Gastrocnemius medialis (tissue), 4 donors: ENCODE results near the gene WASF1. TPM values are rescaled to one million over a fixed set of nuclear protein-coding genes. Genes with fewer than 3 reads are reported as not detected.

Source experiments
- ATAC-seq, 2 donors: fragments of 150-250 bp; one replicate each; pipeline ENCODE4 v1.9.1; 2016
- DNase-seq, 2 donors: peaks; one replicate each; pipeline ENCODE4 v3.0.0-alpha.2; 2019
- H3K27ac ChIP-seq, 4 donors: fragments of 200-600 bp; sonication (generic); 1 replicate in 1 of 4; 2 replicates in 3 of 4; pipeline ENCODE4 v1.5.1; 2016 to 2018; ENCODE audit warnings: mild to moderate bottlenecking in 2 of 4, moderate library complexity in 1 of 4
- H3K27me3 ChIP-seq, 3 donors: fragments of 200-600 bp; sonication (generic) in 2 of 3; 1 replicate in 1 of 3; 2 replicates in 2 of 3; pipeline versions ENCODE4 v1.5.1 to v1.6.0; 2016 to 2019; ENCODE audit warnings: mild to moderate bottlenecking in 1 of 3, moderate library complexity in 1 of 3
- H3K36me3 ChIP-seq, 2 donors: fragments of 200-600 bp; sonication (generic) in 1 of 2; one replicate each; pipeline ENCODE4 v1.5.1; 2017 to 2018
- H3K4me1 ChIP-seq, 2 donors: fragments of 200-600 bp; sonication (generic) in 1 of 2; one replicate each; pipeline ENCODE4 v1.5.1; 2016 to 2017; ENCODE audit warnings: mild to moderate bottlenecking in 2 of 2
- H3K4me3 ChIP-seq, 4 donors: fragments of 200-600 bp; sonication (generic) in 3 of 4; 1 replicate in 1 of 4; 2 replicates in 3 of 4; pipeline ENCODE4 v1.5.1; 2016 to 2019; ENCODE audit warnings: mild to moderate bottlenecking in 2 of 4
- H3K9me3 ChIP-seq, 3 donors: fragments of 200-600 bp; sonication (generic) in 2 of 3; 1 replicate in 1 of 3; 2 replicates in 2 of 3; pipeline ENCODE4 v1.5.1; 2016 to 2019
- POLR2A ChIP-seq, 2 donors: fragments of 450-650 bp; IDR thresholded peaks; one replicate each; pipeline ENCODE4 v1.6.1; 2017; ENCODE audit warnings: antibody characterized with exemption in 2 of 2, mild to moderate bottlenecking in 2 of 2, moderate library complexity in 2 of 2
- in situ Hi-C, 4 donors: fragments of 200-750 bp; cut with MboI; loops; one replicate each; pipeline versions ENCODE4 v1.15.0 to v1.8.0; 2017; ENCODE audit warnings: low sequenced_read_pairs in 4 of 4
- intact Hi-C: fragments of 100-400 bp; cut with DNase I; formaldehyde crosslinking; loops from one replicate; pipeline ENCODE4 v1.15.1; 2023; ENCODE audit warnings: low total_unique reads
- total RNA-seq, 4 donors: library from RNA; depleted of rRNA; stranded (reverse); fragments of >200 nt; gene quantifications; one replicate each; pipeline versions ENCODE4 v1.1.0 to v1.2.3, GENCODE V29; 2016
- TF ChIP-seq, protein P1 (sequence below), 5 experiments: fragments of 450-650 bp in 3 of 5; fragments of 200-600 bp in 2 of 5; sonication (generic) in 2 of 5; IDR thresholded peaks in 4 of 5; conservative IDR thresholded peaks in 1 of 5; 1 replicate in 4 of 5; 2 replicates in 1 of 5; pipeline ENCODE4 v1.5.1; 2016 to 2019; ENCODE audit warnings: antibody characterized with exemption in 5 of 5, mild to moderate bottlenecking in 3 of 5, moderate library complexity in 3 of 5

The WASF1 gene
- total RNA-seq, 4 donors from 2014 or later: 0.41 to 2.7 (median 1.4) TPM

GRCh38 chr6:110098511-110099116 lies 80.9 kb downstream of the WASF1 start:
- no peaks in the 10 kb centered on the region for H3K36me3 ChIP-seq
- no peak overlapping the region for H3K27ac ChIP-seq
- no peak for ATAC-seq
- DNase-seq: no peak
- peaks cover 0 to 3% of the 10 kb centered on the region in 2 donors for H3K4me1 ChIP-seq
- H3K9me3 ChIP-seq: no peaks in the 10 kb centered on the region
- in situ Hi-C loops: no loop called here
- intact Hi-C loops: no loop called here
- no peak for TF ChIP-seq POLR2A (IDR thresholded peaks at IDR 0.05)
- TF ChIP-seq, protein P1, sequence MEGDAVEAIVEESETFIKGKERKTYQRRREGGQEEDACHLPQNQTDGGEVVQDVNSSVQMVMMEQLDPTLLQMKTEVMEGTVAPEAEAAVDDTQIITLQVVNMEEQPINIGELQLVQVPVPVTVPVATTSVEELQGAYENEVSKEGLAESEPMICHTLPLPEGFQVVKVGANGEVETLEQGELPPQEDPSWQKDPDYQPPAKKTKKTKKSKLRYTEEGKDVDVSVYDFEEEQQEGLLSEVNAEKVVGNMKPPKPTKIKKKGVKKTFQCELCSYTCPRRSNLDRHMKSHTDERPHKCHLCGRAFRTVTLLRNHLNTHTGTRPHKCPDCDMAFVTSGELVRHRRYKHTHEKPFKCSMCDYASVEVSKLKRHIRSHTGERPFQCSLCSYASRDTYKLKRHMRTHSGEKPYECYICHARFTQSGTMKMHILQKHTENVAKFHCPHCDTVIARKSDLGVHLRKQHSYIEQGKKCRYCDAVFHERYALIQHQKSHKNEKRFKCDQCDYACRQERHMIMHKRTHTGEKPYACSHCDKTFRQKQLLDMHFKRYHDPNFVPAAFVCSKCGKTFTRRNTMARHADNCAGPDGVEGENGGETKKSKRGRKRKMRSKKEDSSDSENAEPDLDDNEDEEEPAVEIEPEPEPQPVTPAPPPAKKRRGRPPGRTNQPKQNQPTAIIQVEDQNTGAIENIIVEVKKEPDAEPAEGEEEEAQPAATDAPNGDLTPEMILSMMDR (IDR thresholded peaks at IDR 0.05 in 4 of 5, conservative IDR thresholded peaks at IDR 0.05 in 1 of 5): no peak
- no peaks in the 10 kb centered on the region for H3K27me3 ChIP-seq
- H3K4me3 ChIP-seq: no peak overlapping the region

GRCh38 chr6:110097443-110097842 lies 82.0 kb downstream of the WASF1 start:
- DNase-seq: no peak
- H3K9me3 ChIP-seq: no peaks in the 10 kb centered on the region
- peaks cover 0 to 3% of the 10 kb centered on the region in 2 donors for H3K4me1 ChIP-seq
- no peak overlapping the region for H3K4me3 ChIP-seq
- in situ Hi-C loops (no loop called here), intact Hi-C loops (no loop called here)
- no peaks in the 10 kb centered on the region for H3K36me3 ChIP-seq
- ATAC-seq: no peak
- H3K27ac ChIP-seq: peak overlapping the region in 1 of 4 donors; percentile 26
- TF ChIP-seq, protein P1 (IDR thresholded peaks at IDR 0.05 in 4 of 5, conservative IDR thresholded peaks at IDR 0.05 in 1 of 5): no peak
- TF ChIP-seq POLR2A (IDR thresholded peaks at IDR 0.05): no peak
- H3K27me3 ChIP-seq: no peaks in the 10 kb centered on the region

- TF ChIP-seq, protein P1 (IDR thresholded peaks at IDR 0.05 in 4 of 5, conservative IDR thresholded peaks at IDR 0.05 in 1 of 5): no peak
- no peak for TF ChIP-seq POLR2A (IDR thresholded peaks at IDR 0.05)
- Histone ChIP-seq H3K4me1 (peaks cover 0 to 3% of the 10 kb centered on the region in 2 donors), H3K27me3 (no peaks in the 10 kb centered on the region), H3K27ac (peak overlapping the region in 1 of 4 donors; percentile 15), H3K4me3 (no peak overlapping the region), H3K9me3 (no peaks in the 10 kb centered on the region), H3K36me3 (no peaks in the 10 kb centered on the region)
- in situ Hi-C loops: no loop called here
- intact Hi-C loops: no loop called here
- DNase-seq (no peak), ATAC-seq (no peak)
Measured at GRCh38 chr6:110095935-110096334, 83.5 kb downstream of the WASF1 start.

DNA sequence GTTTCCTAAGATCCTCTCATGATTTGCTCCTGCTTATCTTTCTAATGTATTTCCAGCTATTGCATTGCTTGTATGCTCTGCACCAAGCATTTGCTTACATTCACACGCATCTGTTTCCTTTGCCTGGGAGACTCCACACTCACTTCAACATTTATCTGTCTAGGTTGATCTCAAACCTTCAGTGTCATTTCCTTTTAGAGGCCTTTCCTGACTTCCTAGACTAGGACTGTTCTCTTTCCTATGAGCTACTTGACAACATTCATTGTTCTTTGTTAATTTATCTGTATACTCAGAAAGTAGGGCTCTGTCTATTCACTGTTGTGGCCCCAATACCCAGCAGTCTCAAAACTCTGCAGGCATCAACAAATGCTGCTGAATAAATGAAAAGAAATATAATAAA lies 84.4 kb downstream of the WASF1 start:
- TF ChIP-seq, protein P1 (IDR thresholded peaks at IDR 0.05 in 4 of 5, conservative IDR thresholded peaks at IDR 0.05 in 1 of 5): no peak

DNA sequence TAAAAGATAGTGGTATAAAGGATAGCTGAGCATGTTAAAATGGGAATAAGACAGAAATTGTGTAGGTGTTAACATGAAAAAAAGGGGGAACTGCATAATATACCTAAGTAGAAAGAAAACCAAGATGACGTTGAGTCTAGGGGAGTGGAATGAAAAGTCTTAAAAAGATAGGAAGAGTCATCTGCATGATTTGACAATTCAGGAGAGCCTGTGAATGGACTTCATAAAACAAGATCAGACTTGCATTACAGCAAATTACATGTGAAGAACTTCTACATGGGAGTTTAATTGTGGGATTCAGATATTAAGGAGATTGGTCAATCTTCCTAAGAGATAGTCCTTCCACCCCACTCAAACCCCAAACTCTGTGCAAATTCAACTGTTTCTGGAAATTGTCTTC lies 85.5 kb downstream of the WASF1 start:
- DNase-seq (no peak), ATAC-seq (no peak)
- H3K4me3 ChIP-seq: no peak overlapping the region
- peaks cover 0 to 3% of the 10 kb centered on the region in 2 donors for H3K4me1 ChIP-seq
- no peak overlapping the region for H3K27ac ChIP-seq
- no peaks in the 10 kb centered on the region for H3K9me3 ChIP-seq
- no peaks in the 10 kb centered on the region for H3K27me3 ChIP-seq
- no peak for TF ChIP-seq POLR2A (IDR thresholded peaks at IDR 0.05)
- TF ChIP-seq, protein P1 (IDR thresholded peaks at IDR 0.05 in 4 of 5, conservative IDR thresholded peaks at IDR 0.05 in 1 of 5): no peak
- intact Hi-C loops: no loop called here
- in situ Hi-C loops: no loop called here
- H3K36me3 ChIP-seq: no peaks in the 10 kb centered on the region

More for the DNA sequence above, 84.4 kb downstream of the WASF1 start:
- in situ Hi-C loops: no loop called here
- H3K27ac ChIP-seq: no peak overlapping the region
- no peaks in the 10 kb centered on the region for H3K9me3 ChIP-seq
- no peaks in the 10 kb centered on the region for H3K36me3 ChIP-seq
- no peak for DNase-seq
- intact Hi-C loops: no loop called here
- H3K4me3 ChIP-seq: no peak overlapping the region
- peaks cover 0 to 3% of the 10 kb centered on the region in 2 donors for H3K4me1 ChIP-seq
- no peak for ATAC-seq
- no peaks in the 10 kb centered on the region for H3K27me3 ChIP-seq
